ENCODE measurements around the gene MIA2.
"Not testable (repeated sequence)": the region's sequence is repeated elsewhere in the genome, so short reads cannot be mapped to it uniquely, and the experiment has no call there.

DNA sequence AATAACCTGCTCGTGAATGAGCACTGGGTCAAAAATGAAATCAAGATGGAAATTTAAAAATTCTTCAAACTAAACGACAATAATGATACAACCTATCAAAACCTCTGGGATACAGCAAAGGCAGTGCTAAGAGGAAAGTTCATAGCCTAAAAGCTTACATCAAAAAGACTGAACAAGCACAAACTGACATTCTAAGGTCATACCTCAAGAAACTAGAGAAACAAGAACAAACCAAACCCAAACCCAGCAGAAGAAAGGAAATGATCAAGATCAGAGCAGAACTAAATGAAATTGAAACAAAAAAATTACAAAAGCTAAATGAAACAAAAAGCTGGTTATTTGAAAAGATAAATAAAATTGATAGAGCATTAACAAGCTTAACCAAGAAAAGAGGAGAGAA, 26.3 kb upstream of the MIA2 start:
- TF ChIP-seq, protein P1, sequence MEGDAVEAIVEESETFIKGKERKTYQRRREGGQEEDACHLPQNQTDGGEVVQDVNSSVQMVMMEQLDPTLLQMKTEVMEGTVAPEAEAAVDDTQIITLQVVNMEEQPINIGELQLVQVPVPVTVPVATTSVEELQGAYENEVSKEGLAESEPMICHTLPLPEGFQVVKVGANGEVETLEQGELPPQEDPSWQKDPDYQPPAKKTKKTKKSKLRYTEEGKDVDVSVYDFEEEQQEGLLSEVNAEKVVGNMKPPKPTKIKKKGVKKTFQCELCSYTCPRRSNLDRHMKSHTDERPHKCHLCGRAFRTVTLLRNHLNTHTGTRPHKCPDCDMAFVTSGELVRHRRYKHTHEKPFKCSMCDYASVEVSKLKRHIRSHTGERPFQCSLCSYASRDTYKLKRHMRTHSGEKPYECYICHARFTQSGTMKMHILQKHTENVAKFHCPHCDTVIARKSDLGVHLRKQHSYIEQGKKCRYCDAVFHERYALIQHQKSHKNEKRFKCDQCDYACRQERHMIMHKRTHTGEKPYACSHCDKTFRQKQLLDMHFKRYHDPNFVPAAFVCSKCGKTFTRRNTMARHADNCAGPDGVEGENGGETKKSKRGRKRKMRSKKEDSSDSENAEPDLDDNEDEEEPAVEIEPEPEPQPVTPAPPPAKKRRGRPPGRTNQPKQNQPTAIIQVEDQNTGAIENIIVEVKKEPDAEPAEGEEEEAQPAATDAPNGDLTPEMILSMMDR (IDR thresholded peaks at IDR 0.05), result not testable (repeated sequence)
- TF ChIP-seq EZH2 (IDR thresholded peaks at IDR 0.05; ENCODE audit: borderline replicate concordance, insufficient read depth, low read depth, low read length, poor library complexity, severe bottlenecking), result not testable (repeated sequence)
